ENCODE results near the gene DENND1B.

Gene DENND1B

GRCh38 chr1:197733324-197733723, 42.0 kb downstream of the DENND1B start:
- H3K4me3 ChIP-seq (ENCODE audit: low read length) = no peak overlapping the region
- TF ChIP-seq, protein P1, sequence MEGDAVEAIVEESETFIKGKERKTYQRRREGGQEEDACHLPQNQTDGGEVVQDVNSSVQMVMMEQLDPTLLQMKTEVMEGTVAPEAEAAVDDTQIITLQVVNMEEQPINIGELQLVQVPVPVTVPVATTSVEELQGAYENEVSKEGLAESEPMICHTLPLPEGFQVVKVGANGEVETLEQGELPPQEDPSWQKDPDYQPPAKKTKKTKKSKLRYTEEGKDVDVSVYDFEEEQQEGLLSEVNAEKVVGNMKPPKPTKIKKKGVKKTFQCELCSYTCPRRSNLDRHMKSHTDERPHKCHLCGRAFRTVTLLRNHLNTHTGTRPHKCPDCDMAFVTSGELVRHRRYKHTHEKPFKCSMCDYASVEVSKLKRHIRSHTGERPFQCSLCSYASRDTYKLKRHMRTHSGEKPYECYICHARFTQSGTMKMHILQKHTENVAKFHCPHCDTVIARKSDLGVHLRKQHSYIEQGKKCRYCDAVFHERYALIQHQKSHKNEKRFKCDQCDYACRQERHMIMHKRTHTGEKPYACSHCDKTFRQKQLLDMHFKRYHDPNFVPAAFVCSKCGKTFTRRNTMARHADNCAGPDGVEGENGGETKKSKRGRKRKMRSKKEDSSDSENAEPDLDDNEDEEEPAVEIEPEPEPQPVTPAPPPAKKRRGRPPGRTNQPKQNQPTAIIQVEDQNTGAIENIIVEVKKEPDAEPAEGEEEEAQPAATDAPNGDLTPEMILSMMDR (conservative IDR thresholded peaks at IDR 0.05; ENCODE audit: low read length) = no peak
- no peak for DNase-seq (ENCODE audit: low read depth)

DNA sequence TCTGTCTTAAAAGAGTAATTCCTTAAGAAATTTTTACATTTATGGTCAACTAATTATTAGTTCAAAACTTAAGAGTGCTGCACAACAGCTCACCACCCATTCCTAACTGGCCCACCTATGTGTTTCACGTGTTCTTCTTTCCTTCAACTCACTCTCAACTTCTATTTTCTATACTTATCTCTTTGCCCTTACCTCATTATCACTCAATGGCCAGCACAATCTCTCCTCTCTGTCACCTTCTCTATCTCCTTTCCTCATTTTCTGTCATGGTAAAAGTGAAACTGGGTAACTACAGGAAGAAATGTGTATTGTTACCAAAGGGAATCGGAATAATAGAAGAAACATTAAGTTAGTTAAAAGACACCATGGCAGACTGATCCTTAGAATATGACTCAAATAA, 43.1 kb downstream of the DENND1B start:
- TF ChIP-seq, protein P1 (conservative IDR thresholded peaks at IDR 0.05; ENCODE audit: low read length) = no peak
- H3K4me3 ChIP-seq (ENCODE audit: low read length) = no peak overlapping the region
- DNase-seq (ENCODE audit: low read depth) = no peak

DNA sequence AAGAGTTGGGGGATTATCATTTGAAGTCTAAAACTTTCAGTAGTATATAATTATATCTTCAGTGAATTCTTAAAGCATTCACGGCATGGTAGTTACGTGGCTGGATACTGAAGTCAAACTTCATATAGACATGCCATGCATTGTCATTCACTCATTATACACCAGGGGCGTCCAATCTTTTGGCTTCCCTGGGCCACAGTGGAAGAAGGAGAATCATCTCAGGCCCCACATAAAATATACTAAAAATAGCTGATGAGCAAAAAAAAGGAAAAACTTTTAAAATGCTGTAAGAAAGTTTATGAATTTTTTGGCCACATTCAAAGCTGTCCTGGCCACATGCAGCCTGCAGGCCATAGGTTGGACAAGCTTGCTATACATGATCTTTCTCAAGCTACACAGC, 43.8 kb downstream of the DENND1B start:
- H3K4me3 ChIP-seq (ENCODE audit: low read length) = no peak overlapping the region
- no peak for DNase-seq (ENCODE audit: low read depth)
- TF ChIP-seq, protein P1 (conservative IDR thresholded peaks at IDR 0.05; ENCODE audit: low read length) = no peak

DNA sequence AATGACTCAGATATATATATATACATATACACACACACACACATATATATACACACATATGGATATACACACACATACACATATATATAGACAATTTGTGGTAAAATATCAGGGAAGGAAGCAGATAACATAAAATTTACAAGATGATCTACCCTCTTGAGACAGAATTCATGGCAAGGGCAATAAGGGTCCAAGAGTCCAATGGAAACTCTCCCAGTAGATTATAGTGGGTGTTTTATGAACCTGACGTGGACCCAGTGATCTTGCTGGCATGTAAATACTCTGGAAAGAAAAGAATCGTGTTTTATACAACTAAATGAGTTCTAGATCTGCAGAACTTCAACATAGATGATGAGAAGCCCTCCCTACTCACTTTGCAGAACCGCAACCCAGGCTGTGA, 49.3 kb downstream of the DENND1B start:
- TF ChIP-seq, protein P1 (conservative IDR thresholded peaks at IDR 0.05; ENCODE audit: low read length) = no peak
- no peak overlapping the region for H3K4me3 ChIP-seq (ENCODE audit: low read length)
- no peak for DNase-seq (ENCODE audit: low read depth)

GRCh38 chr1:197725044-197725443, 50.2 kb downstream of the DENND1B start:
- peak; percentile 29 for DNase-seq (ENCODE audit: low read depth)
- TF ChIP-seq, protein P1 (conservative IDR thresholded peaks at IDR 0.05; ENCODE audit: low read length) = no peak
- H3K4me3 ChIP-seq (ENCODE audit: low read length) = no peak overlapping the region

GRCh38 chr1:197715806-197716205, 59.5 kb downstream of the DENND1B start:
- DNase-seq (ENCODE audit: low read depth) = no peak
- TF ChIP-seq, protein P1 (conservative IDR thresholded peaks at IDR 0.05; ENCODE audit: low read length) = no peak
- H3K4me3 ChIP-seq (ENCODE audit: low read length) = no peak overlapping the region

- TF ChIP-seq, protein P1 (conservative IDR thresholded peaks at IDR 0.05; ENCODE audit: low read length) = no peak
- no peak for DNase-seq (ENCODE audit: low read depth)
Measured at GRCh38 chr1:197706601-197707000, 68.7 kb downstream of the DENND1B start.

More at GRCh38 chr1:197706601-197707000, 68.7 kb downstream of the DENND1B start:
- H3K4me3 ChIP-seq (ENCODE audit: low read length) = no peak overlapping the region
